Measurements from ENCODE around the gene PTPRR.

GRCh38 chr12:70925539-70925938, 5.0 kb upstream of the PTPRR start:
- no peak for TF ChIP-seq CTCF (IDR thresholded peaks at IDR 0.05; ENCODE audit: low read depth, low read length, poor library complexity, severe bottlenecking)
- no peak for TF ChIP-seq EZH2phosphoT487 (IDR thresholded peaks at IDR 0.05; ENCODE audit: borderline replicate concordance, low read length)

All from DOHH2 (cell line).